Lung (tissue), 12 donors: ENCODE results near the gene ZCCHC18. TPM values are rescaled to one million over a fixed set of nuclear protein-coding genes. Genes with fewer than 3 reads are reported as not detected.
"Not testable (repeated sequence)": the region's sequence is repeated elsewhere in the genome, so short reads cannot be mapped to it uniquely, and the experiment has no call there.

Experiments used
- ATAC-seq: fragments of 200-7000 bp; cut with Tn5 transposase; one replicate; pipeline ENCODE4 v1.9.1; 2020; ENCODE audit warnings: moderate number of reproducible peaks; ENCODE audit not compliant: insufficient read depth, low FRiP score
- DNase-seq, 3 donors: peaks; one replicate each; pipeline ENCODE4 v3.0.0-alpha.2; 2013 to 2017
- H3K27ac ChIP-seq, 2 donors: one replicate each; pipeline ENCODE4 v1.5.1; 2013; ENCODE audit warnings: mild to moderate bottlenecking in 2 of 2, moderate library complexity in 2 of 2, control low read depth in 1 of 2, inconsistent platforms in 1 of 2, low read depth in 1 of 2, low read length in 1 of 2
- H3K27me3 ChIP-seq, 3 donors: one replicate each; pipeline ENCODE4 v1.5.1; 2013; ENCODE audit warnings: low read length in 2 of 3; ENCODE audit not compliant: control insufficient read depth in 3 of 3, insufficient read depth in 3 of 3
- H3K36me3 ChIP-seq, 4 donors: one replicate each; pipeline ENCODE4 v1.5.1; 2013; ENCODE audit warnings: low read length in 4 of 4, mild to moderate bottlenecking in 1 of 4, moderate library complexity in 1 of 4; ENCODE audit not compliant: control insufficient read depth in 4 of 4, insufficient read depth in 4 of 4
- H3K4me1 ChIP-seq, 5 donors: one replicate each; pipeline ENCODE4 v1.5.1; 2013; ENCODE audit warnings: low read length in 5 of 5, mild to moderate bottlenecking in 2 of 5, moderate library complexity in 1 of 5; ENCODE audit not compliant: control insufficient read depth in 5 of 5, insufficient read depth in 5 of 5
- H3K4me3 ChIP-seq: one replicate; pipeline ENCODE4 v1.5.1; 2013; ENCODE audit warnings: mild to moderate bottlenecking, control low read depth, moderate library complexity
- H3K9ac ChIP-seq, 2 donors: one replicate each; pipeline ENCODE4 v1.5.1; 2013; ENCODE audit warnings: low read length in 2 of 2, control low read depth in 1 of 2; ENCODE audit not compliant: insufficient read depth in 1 of 2
- H3K9me3 ChIP-seq, 4 donors: one replicate each; pipeline ENCODE4 v1.5.1; 2013; ENCODE audit warnings: low read length in 3 of 4, mild to moderate bottlenecking in 1 of 4, moderate library complexity in 1 of 4; ENCODE audit not compliant: control insufficient read depth in 4 of 4, insufficient read depth in 3 of 4
- CTCF ChIP-seq: IDR thresholded peaks from 2 replicates; pipeline ENCODE4 v1.5.1; 2012; ENCODE audit warnings: mild to moderate bottlenecking; ENCODE audit errors: control extremely low read depth, extremely low read depth
- WGBS, 2 donors: extraction: QIAGEN DNeasy Blood & Tissue Kit; methylation state at CpG; one replicate each; pipeline ENCODE4 v1.1.7; 2013; 5-methylcytosine and 5-hydroxymethylcytosine counted together
- polyA plus RNA-seq, 2 donors: library from polyadenylated mRNA; stranded (reverse); fragments of 200-250 nt; gene quantifications; one replicate each; pipeline ENCODE4 v1.2.1, GENCODE V29; 2013
- total RNA-seq, 2 donors: library from RNA; depleted of rRNA in 1 of 2; stranded (reverse); fragments of >200 nt in 1 of 2; gene quantifications; one replicate each; pipeline ENCODE4 v1.2.1, GENCODE V29; 2014 to 2021
- donor health status: control.
- donor health status: control.
- donor health status: Bipolar disorder and iron deficiency.
- donor health status: healthy.
- donor health status: DM: yes; HTN: yes; CAD: no.

Gene ZCCHC18
- total and polyA plus RNA-seq, 4 donors, result 0.24 to 1.1 (median 0.54) TPM

GRCh38 chrX:104105330-104106262 lies 6.7 kb upstream of the ZCCHC18 start:
- no peaks in the 10 kb centered on the region for H3K4me1 ChIP-seq
- TF ChIP-seq CTCF, result no peak
- peaks cover 6 to 37% (median 18%) of the 10 kb centered on the region in 3 donors for H3K27me3 ChIP-seq
- no peak overlapping the region for H3K9ac ChIP-seq
- ATAC-seq, result no peak
- peak in 1 of 3 donors; percentile 6 for DNase-seq
- H3K36me3 ChIP-seq, result no peaks in the 10 kb centered on the region
- WGBS, 2 donors, result 64 to 85% methylated on average over 11 of the region's 11 CpGs
- no peak overlapping the region for H3K4me3 ChIP-seq
- H3K9me3 ChIP-seq, result peaks cover 0 to 2% (median 0%) of the 10 kb centered on the region in 4 donors
- H3K27ac ChIP-seq, result no peak overlapping the region

GRCh38 chrX:104108955-104109354 lies 3.4 kb upstream of the ZCCHC18 start:
- no peaks in the 10 kb centered on the region for H3K36me3 ChIP-seq
- no peak overlapping the region for H3K9ac ChIP-seq
- H3K4me3 ChIP-seq, result no peak overlapping the region
- no peak for ATAC-seq
- TF ChIP-seq CTCF, result no peak
- DNase-seq, result no peak
- 81 to 90% methylated on average over 1 of the region's 1 CpG for WGBS, 2 donors
- H3K4me1 ChIP-seq, result no peaks in the 10 kb centered on the region
- peaks cover 6 to 31% (median 19%) of the 10 kb centered on the region in 3 donors for H3K27me3 ChIP-seq
- no peaks in the 10 kb centered on the region for H3K9me3 ChIP-seq
- no peak overlapping the region for H3K27ac ChIP-seq

GRCh38 chrX:104110491-104111240 lies 1.7 kb upstream of the ZCCHC18 start:
- not testable (repeated sequence) for H3K27ac ChIP-seq, H3K4me3 ChIP-seq, H3K4me1 ChIP-seq, H3K9ac ChIP-seq, DNase-seq, ATAC-seq, H3K9me3 ChIP-seq, H3K36me3 ChIP-seq
- 52 to 53% methylated on average over 6 of the region's 6 CpGs for WGBS, 2 donors
- H3K27me3 ChIP-seq, result peaks cover 6 to 41% (median 19%) of the 10 kb centered on the region in 3 donors
